Neuronal stem cell (in vitro differentiated cells): ENCODE data around the gene AGER.
"Not testable (repeated sequence)": the region's sequence is repeated elsewhere in the genome, so short reads cannot be mapped to it uniquely, and the experiment has no call there.

Experiments
- DNase-seq: peaks from one replicate; pipeline ENCODE4 v3.0.0-alpha.2; 2013; ENCODE audit warnings: low spot score
- H2AFZ ChIP-seq: one replicate; pipeline ENCODE4 v1.6.1; 2013; ENCODE audit warnings: mild to moderate bottlenecking, low read length, inconsistent platforms
- H2AK5ac ChIP-seq: 2 replicates; pipeline ENCODE4 v1.6.1; 2013; ENCODE audit warnings: low read depth, mild to moderate bottlenecking, inconsistent platforms, low read length, moderate library complexity, mixed read lengths
- H2BK120ac ChIP-seq: 2 replicates; pipeline ENCODE4 v1.6.1; 2013; ENCODE audit warnings: low read depth, mild to moderate bottlenecking, inconsistent platforms, low read length, moderate library complexity, mixed read lengths
- H2BK12ac ChIP-seq: one replicate; pipeline ENCODE4 v1.6.1; 2013; ENCODE audit warnings: low read length, inconsistent platforms
- H2BK15ac ChIP-seq: 2 replicates; pipeline ENCODE4 v1.6.1; 2013; ENCODE audit warnings: mild to moderate bottlenecking, low read length, inconsistent platforms, mixed read lengths
- H2BK5ac ChIP-seq: one replicate; pipeline ENCODE4 v1.6.1; 2013; ENCODE audit warnings: inconsistent platforms, mild to moderate bottlenecking, low read length, moderate library complexity
- H3K14ac ChIP-seq: one replicate; pipeline ENCODE4 v1.6.1; 2013; ENCODE audit warnings: low read length, inconsistent platforms
- H3K18ac ChIP-seq: 2 replicates; pipeline ENCODE4 v1.6.1; 2013; ENCODE audit warnings: low read length, inconsistent platforms
- H3K23ac ChIP-seq: 2 replicates; pipeline ENCODE4 v1.6.1; 2013; ENCODE audit warnings: low read depth, mild to moderate bottlenecking, mixed read lengths, low read length, inconsistent platforms; ENCODE audit not compliant: poor library complexity
- H3K27ac ChIP-seq: replicated peaks from 3 replicates; pipeline ENCODE4 v1.5.1; 2013; ENCODE audit warnings: low read length, inconsistent platforms
- H3K27me3 ChIP-seq, 3 experiments: 2 replicates each; pipeline ENCODE4 v1.6.1; 2013; ENCODE audit warnings: low read length in 3 of 3, mild to moderate bottlenecking in 2 of 3, inconsistent platforms in 1 of 3, low read depth in 1 of 3, mixed read lengths in 1 of 3, moderate library complexity in 1 of 3; ENCODE audit not compliant: control insufficient read depth in 3 of 3, insufficient read depth in 3 of 3
- H3K36me3 ChIP-seq, 2 donors: replicated peaks in 1 of 2; 2 replicates each; pipeline ENCODE4 v1.6.1; 2013; ENCODE audit warnings: low read length in 2 of 2; ENCODE audit not compliant: control insufficient read depth in 2 of 2, insufficient read depth in 2 of 2
- H3K4ac ChIP-seq: 2 replicates; pipeline ENCODE4 v1.6.1; 2013; ENCODE audit warnings: inconsistent platforms, mild to moderate bottlenecking, low read length, moderate library complexity
- H3K4me1 ChIP-seq, 2 donors: 1 replicate in 1 of 2; 2 replicates in 1 of 2; pipeline ENCODE4 v1.6.1; 2013; ENCODE audit warnings: low read length in 2 of 2, low read depth in 1 of 2; ENCODE audit not compliant: control insufficient read depth in 2 of 2, insufficient read depth in 1 of 2
- H3K4me2 ChIP-seq: one replicate; pipeline ENCODE4 v1.6.1; 2013; ENCODE audit warnings: mild to moderate bottlenecking, low read length, inconsistent platforms; ENCODE audit not compliant: insufficient read depth, poor library complexity, severe bottlenecking
- H3K4me3 ChIP-seq, 2 donors: 2 replicates each; pipeline ENCODE4 v1.5.1; 2013; ENCODE audit warnings: low read length in 2 of 2, mild to moderate bottlenecking in 2 of 2, inconsistent platforms in 1 of 2, moderate library complexity in 1 of 2
- H3K79me1 ChIP-seq: one replicate; pipeline ENCODE4 v1.6.1; 2013; ENCODE audit warnings: low read depth, mild to moderate bottlenecking, inconsistent platforms, low read length, moderate library complexity
- H3K9ac ChIP-seq: one replicate; pipeline ENCODE4 v1.6.1; 2013; ENCODE audit warnings: mild to moderate bottlenecking, low read depth, low read length, inconsistent platforms; ENCODE audit not compliant: poor library complexity
- H3K9me3 ChIP-seq, 2 donors: replicated peaks in 1 of 2; 2 replicates each; pipeline versions ENCODE3 to v1.6.1; 2013; ENCODE audit warnings: low read length in 2 of 2, mild to moderate bottlenecking in 2 of 2, inconsistent platforms in 1 of 2, low read depth in 1 of 2, mixed read lengths in 1 of 2, moderate library complexity in 1 of 2; ENCODE audit not compliant: control insufficient read depth in 2 of 2, insufficient read depth in 1 of 2
- H4K8ac ChIP-seq: one replicate; pipeline ENCODE4 v1.6.1; 2013; ENCODE audit warnings: low read depth, mild to moderate bottlenecking, inconsistent platforms, low read length, moderate library complexity
- H4K91ac ChIP-seq: one replicate; pipeline ENCODE4 v1.6.1; 2013; ENCODE audit warnings: low read length, low read depth, mild to moderate bottlenecking, inconsistent platforms; ENCODE audit not compliant: poor library complexity
- WGBS, 2 donors: extraction: QIAGEN DNeasy Blood & Tissue Kit; methylation state at CpG; one replicate each; pipeline ENCODE4 v1.1.7; 2013; ENCODE audit warnings: missing lambda C conversion rate in 2 of 2, mixed read lengths in 1 of 2; ENCODE audit not compliant: insufficient read length in 2 of 2, insufficient replicate concordance in 1 of 2; ENCODE audit errors: extremely low coverage in 2 of 2; 5-methylcytosine and 5-hydroxymethylcytosine counted together

Gene AGER

GRCh38 chr6:32186151-32186840, 2.2 kb upstream of the AGER start:
- not testable (repeated sequence) for H3K4me3 ChIP-seq, H4K8ac ChIP-seq, H3K9me3 ChIP-seq, H2BK15ac ChIP-seq, H3K18ac ChIP-seq, H2BK12ac ChIP-seq, H2AFZ ChIP-seq, H3K23ac ChIP-seq, H3K9ac ChIP-seq, H3K79me1 ChIP-seq, H2AK5ac ChIP-seq, H2BK120ac ChIP-seq, H3K4me2 ChIP-seq, H3K27me3 ChIP-seq, H3K4ac ChIP-seq, H4K91ac ChIP-seq, DNase-seq, H3K14ac ChIP-seq, H2BK5ac ChIP-seq
- no CpG with 5 or more reads among the region's 10 CpGs for WGBS, 2 donors
- H3K4me1 ChIP-seq = peaks cover 15 to 16% of the 10 kb centered on the region in 2 donors
- peaks cover 32 to 59% of the 10 kb centered on the region in 2 donors for H3K36me3 ChIP-seq
- peak overlapping the region; percentile 24 for H3K27ac ChIP-seq

DNA sequence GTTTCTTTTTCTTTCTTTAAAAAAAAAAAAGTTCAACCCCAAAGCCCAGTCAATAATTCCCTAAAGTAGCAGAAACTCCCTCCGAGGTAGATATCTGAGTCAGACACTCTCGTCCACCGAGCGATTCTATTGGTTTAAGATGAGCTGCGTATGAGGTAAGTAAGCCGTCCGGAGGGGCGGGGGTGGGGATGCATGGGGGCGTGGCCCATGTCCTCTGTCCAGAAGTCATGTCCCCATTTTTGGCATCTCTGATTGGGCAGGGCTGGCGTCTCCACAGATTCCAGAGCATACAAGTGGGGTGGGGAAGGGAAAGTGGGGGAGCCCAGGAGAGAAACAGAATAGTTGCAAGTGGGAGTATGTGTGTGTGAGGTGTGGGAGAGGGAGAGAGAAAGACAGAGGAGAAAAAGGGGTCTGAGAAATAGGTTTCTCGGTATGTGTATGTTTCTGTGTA, 1.7 kb upstream of the AGER start:
- Histone ChIP-seq H3K36me3 (peaks cover 36 to 65% of the 10 kb centered on the region in 2 donors), H3K4me1 (peaks cover 9 to 10% of the 10 kb centered on the region in 2 donors)
- no CpG with 5 or more reads among the region's 11 CpGs for WGBS, 2 donors
- H2BK5ac ChIP-seq, H3K27me3 ChIP-seq, H2AFZ ChIP-seq, H2BK15ac ChIP-seq, H3K4me2 ChIP-seq, H3K4me3 ChIP-seq, H4K8ac ChIP-seq, H2AK5ac ChIP-seq, H3K79me1 ChIP-seq, H4K91ac ChIP-seq, H3K9me3 ChIP-seq, H3K27ac ChIP-seq, H3K14ac ChIP-seq, H3K4ac ChIP-seq, H3K23ac ChIP-seq, DNase-seq, H2BK120ac ChIP-seq, H3K18ac ChIP-seq, H2BK12ac ChIP-seq, H3K9ac ChIP-seq: not testable (repeated sequence)

- H2BK5ac ChIP-seq = no peak overlapping the region
- no peak overlapping the region for H2BK15ac ChIP-seq
- H4K91ac ChIP-seq = no peak overlapping the region
- no peak overlapping the region for H4K8ac ChIP-seq
- H2BK120ac ChIP-seq = no peak overlapping the region
- H3K4me3 ChIP-seq = no peak overlapping the region
- H3K14ac ChIP-seq = no peak overlapping the region
- H3K9me3 ChIP-seq = no peaks in the 10 kb centered on the region
- H3K4me2 ChIP-seq = no peak overlapping the region
- no peak overlapping the region for H3K4ac ChIP-seq
- H2BK12ac ChIP-seq = no peak overlapping the region
- H3K36me3 ChIP-seq = peaks cover 39 to 74% of the 10 kb centered on the region in 2 donors
- H3K23ac ChIP-seq = no peak overlapping the region
- no peak overlapping the region for H3K9ac ChIP-seq
- H2AK5ac ChIP-seq = no peak overlapping the region
- peaks cover 7% of the 10 kb centered on the region for H3K79me1 ChIP-seq
- H3K4me1 ChIP-seq = peaks cover 5 to 9% of the 10 kb centered on the region in 2 donors
- H3K27ac ChIP-seq = no peak overlapping the region
- no CpG with 5 or more reads among the region's 15 CpGs for WGBS, 2 donors
- H2AFZ ChIP-seq = no peak overlapping the region
- no peak overlapping the region for H3K18ac ChIP-seq
- no peaks in the 10 kb centered on the region for H3K27me3 ChIP-seq
- DNase-seq = no peak
Measured at GRCh38 chr6:32183483-32184083, 470 bp downstream of the AGER start.

DNA sequence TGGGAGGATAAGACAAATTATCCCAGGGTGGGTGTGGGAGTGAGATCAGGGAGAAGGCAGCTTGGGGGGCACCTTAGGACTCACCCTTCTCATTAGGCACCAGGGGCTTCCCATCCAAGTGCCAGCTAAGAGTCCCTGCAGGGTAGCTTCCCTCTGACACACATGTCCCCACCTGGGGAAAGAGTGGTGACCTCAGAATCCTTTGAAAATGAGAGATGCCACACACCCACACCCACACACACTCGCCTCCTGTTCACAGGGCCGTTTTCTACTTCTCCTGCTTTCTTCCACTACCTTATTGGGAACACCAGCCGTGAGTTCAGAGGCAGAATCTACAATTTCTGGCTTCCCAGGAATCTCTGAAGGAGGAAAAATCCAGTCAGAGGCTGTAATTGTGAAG, 1.0 kb downstream of the AGER start:
- Histone ChIP-seq H3K9ac (no peak overlapping the region), H2BK120ac (no peak overlapping the region), H2BK5ac (no peak overlapping the region), H3K4ac (no peak overlapping the region), H3K27me3 (no peaks in the 10 kb centered on the region), H2AK5ac (no peak overlapping the region), H2BK12ac (no peak overlapping the region), H3K36me3 (peaks cover 39 to 73% of the 10 kb centered on the region in 2 donors), H4K8ac (no peak overlapping the region), H4K91ac (no peak overlapping the region), H3K14ac (no peak overlapping the region), H3K79me1 (peaks cover 6% of the 10 kb centered on the region), H3K4me1 (peaks cover 2 to 6% of the 10 kb centered on the region in 2 donors), H3K4me3 (no peak overlapping the region), H3K9me3 (no peaks in the 10 kb centered on the region), H3K18ac (no peak overlapping the region), H2BK15ac (no peak overlapping the region), H2AFZ (no peak overlapping the region), H3K4me2 (no peak overlapping the region), H3K23ac (no peak overlapping the region), H3K27ac (no peak overlapping the region)
- no CpG with 5 or more reads among the region's 3 CpGs for WGBS, 2 donors
- DNase-seq = no peak
